Chondrocyte (in vitro differentiated cells): ENCODE data around the gene COL18A1. TPM values are rescaled to one million over a fixed set of nuclear protein-coding genes. Genes with fewer than 3 reads are reported as not detected.

ENCODE experiments used
- DNase-seq: peaks from one replicate; pipeline ENCODE4 v3.0.0; 2021; ENCODE audit warnings: mixed read lengths, low spot score
- H3K27ac Mint-ChIP-seq: one replicate; pipeline ENCODE4 v1.8.0; 2021; ENCODE audit warnings: mild to moderate bottlenecking, moderate library complexity, mixed read lengths; ENCODE audit not compliant: unreplicated experiment
- H3K27me3 Mint-ChIP-seq: 2 replicates; pipeline ENCODE4 v1.8.0; 2021; ENCODE audit warnings: low read depth, mixed read lengths
- H3K36me3 Mint-ChIP-seq: 2 replicates; pipeline ENCODE4 v1.8.0; 2021; ENCODE audit warnings: low read depth, mixed read lengths
- H3K4me1 Mint-ChIP-seq: 2 replicates; pipeline ENCODE4 v1.8.0; 2021; ENCODE audit warnings: low read depth, mild to moderate bottlenecking, mixed read lengths
- H3K4me3 Mint-ChIP-seq: one replicate; pipeline ENCODE4 v1.8.0; 2021; ENCODE audit warnings: mild to moderate bottlenecking, moderate library complexity, mixed read lengths; ENCODE audit not compliant: unreplicated experiment
- H3K9me3 Mint-ChIP-seq: 2 replicates; pipeline ENCODE4 v1.8.0; 2021; ENCODE audit warnings: low read depth, mixed read lengths
- total RNA-seq: library from RNA; stranded (reverse); gene quantifications from 3 replicates; pipeline ENCODE4 v1.2.1, GENCODE V29; 2021
- TF ChIP-seq, protein P1 (sequence below): fragments of 200-600 bp; sonication (generic); IDR thresholded peaks from 2 replicates; pipeline ENCODE4 v1.5.0; 2021; ENCODE audit warnings: antibody characterized with exemption, mild to moderate bottlenecking, moderate library complexity

Gene COL18A1
- total RNA-seq, 1 donor from 2014 or later: 616 TPM

DNA sequence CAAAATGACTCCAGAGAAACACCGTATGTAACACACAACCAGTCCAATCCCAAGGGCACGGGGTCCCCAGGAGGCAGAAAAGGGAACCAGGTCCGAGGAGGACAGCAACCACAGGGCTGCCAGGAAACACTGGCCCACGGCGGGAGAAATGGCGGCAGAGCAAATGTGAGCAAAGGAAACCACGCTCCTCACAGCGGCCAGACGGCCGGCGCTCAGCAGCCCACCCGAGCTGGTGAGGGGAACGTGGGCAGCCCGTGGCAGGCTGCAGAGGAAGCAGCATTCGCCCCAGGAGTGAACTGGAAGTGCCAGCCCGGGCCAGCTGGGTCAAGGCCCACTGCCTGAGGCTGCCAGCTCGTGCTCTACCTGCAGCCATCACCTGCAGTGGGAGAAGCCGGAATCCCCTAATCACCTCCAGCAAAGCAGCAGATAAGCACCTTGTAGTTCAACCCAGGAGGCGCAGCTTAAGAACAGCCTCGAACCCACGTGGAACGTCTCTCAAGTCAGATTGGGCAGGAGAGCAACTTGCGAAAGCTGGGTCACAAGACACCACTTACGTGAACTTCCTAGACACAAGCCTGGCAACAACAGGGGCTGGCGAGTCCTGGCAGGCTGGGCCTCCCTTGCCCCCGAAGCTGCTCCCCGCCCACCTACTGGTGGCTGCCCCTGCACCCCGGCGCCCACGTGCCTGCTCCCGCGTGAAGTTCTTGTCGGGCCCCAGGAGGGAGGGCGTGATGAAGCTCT lies 130.5 kb downstream of the COL18A1 start:
- Mint-ChIP-seq H3K4me3 (no peak overlapping the region), H3K36me3 (peaks cover 1% of the 10 kb centered on the region), H3K4me1 (peaks cover 5% of the 10 kb centered on the region), H3K27ac (no peak overlapping the region), H3K9me3 (no peaks in the 10 kb centered on the region), H3K27me3 (no peaks in the 10 kb centered on the region)
- peak; percentile 72 for DNase-seq
- TF ChIP-seq, protein P1, sequence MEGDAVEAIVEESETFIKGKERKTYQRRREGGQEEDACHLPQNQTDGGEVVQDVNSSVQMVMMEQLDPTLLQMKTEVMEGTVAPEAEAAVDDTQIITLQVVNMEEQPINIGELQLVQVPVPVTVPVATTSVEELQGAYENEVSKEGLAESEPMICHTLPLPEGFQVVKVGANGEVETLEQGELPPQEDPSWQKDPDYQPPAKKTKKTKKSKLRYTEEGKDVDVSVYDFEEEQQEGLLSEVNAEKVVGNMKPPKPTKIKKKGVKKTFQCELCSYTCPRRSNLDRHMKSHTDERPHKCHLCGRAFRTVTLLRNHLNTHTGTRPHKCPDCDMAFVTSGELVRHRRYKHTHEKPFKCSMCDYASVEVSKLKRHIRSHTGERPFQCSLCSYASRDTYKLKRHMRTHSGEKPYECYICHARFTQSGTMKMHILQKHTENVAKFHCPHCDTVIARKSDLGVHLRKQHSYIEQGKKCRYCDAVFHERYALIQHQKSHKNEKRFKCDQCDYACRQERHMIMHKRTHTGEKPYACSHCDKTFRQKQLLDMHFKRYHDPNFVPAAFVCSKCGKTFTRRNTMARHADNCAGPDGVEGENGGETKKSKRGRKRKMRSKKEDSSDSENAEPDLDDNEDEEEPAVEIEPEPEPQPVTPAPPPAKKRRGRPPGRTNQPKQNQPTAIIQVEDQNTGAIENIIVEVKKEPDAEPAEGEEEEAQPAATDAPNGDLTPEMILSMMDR: no peak

DNA sequence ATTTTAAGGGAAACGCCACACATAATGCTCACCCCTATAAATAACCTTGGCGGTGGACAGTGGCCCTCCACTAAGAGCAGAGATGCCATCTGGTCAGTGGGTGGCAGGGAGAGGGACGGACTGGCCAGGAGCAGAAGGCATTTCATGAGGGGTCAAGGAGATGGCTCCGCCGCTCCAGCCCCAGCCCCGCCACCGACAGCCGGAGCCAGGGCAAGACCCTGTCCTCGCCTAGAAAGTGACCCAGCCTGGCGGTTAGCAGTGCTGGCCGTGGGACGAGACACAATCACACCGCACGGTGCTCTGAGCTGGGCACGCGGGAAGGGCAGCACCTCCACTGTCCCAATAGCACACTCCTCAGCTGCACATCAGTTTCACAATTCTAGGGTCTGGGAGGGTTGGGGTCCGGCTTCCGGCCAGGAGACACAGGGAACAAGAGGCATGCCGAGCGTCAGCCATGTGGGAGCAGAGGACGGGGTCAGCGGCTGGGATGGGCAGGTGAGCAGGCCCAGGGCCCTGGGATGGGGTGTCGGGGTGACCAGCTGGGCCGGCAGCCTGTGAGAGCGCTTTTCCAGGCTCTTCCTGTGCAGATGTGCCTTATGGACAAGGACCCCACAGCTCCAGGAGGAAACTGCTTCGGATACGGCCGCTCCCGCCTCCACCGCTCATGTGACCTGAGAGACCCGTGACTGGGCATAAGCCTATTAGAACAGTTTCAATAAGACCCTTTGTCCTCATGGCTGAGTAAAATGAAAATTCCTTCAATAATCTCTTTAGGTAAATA lies 131.5 kb downstream of the COL18A1 start:
- H3K27ac Mint-ChIP-seq: no peak overlapping the region
- no peaks in the 10 kb centered on the region for H3K27me3 Mint-ChIP-seq
- TF ChIP-seq, protein P1: no peak

DNA sequence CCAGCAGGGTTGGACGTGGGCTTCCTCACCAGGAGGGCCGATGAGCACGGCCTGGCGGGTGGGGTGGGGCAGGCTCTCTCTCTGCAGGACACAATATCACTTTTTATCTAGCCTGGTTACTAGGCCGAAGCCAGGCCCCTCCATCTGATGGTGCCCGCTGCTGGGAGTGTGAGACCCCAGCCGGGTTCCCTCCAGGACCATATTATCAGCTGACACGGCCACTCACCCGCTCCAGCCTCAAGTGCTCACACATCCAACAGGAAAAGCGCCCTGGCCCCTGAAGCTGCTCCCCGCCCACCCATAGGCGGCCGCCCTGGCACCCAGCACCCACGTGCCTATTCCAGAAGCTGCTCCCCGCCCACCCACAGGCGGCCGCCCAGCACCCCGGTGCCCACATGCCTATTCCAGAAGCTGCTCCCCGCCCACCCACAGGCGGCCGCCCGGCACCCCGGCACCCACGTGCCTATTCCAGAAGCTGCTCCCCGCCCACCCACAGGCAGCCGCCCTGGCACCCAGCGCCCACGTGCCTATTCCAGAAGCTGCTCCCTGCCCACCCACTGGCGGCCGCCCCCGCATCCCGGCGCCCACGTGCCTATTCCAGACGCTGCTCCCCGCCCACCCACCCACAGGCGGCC lies 132.3 kb downstream of the COL18A1 start:
- no peak overlapping the region for H3K4me3 Mint-ChIP-seq
- TF ChIP-seq, protein P1: no peak
- H3K9me3 Mint-ChIP-seq: no peaks in the 10 kb centered on the region
- peaks cover 5% of the 10 kb centered on the region for H3K4me1 Mint-ChIP-seq
- DNase-seq: peak; percentile 81
- H3K27me3 Mint-ChIP-seq: no peaks in the 10 kb centered on the region
- peaks cover 1% of the 10 kb centered on the region for H3K36me3 Mint-ChIP-seq
- H3K27ac Mint-ChIP-seq: no peak overlapping the region

More for the DNA sequence above, 131.5 kb downstream of the COL18A1 start:
- H3K36me3 Mint-ChIP-seq: peaks cover 1% of the 10 kb centered on the region
- no peaks in the 10 kb centered on the region for H3K9me3 Mint-ChIP-seq
- DNase-seq: peak; percentile 90
- peaks cover 5% of the 10 kb centered on the region for H3K4me1 Mint-ChIP-seq
- no peak overlapping the region for H3K4me3 Mint-ChIP-seq

- Mint-ChIP-seq H3K27ac (no peak overlapping the region), H3K27me3 (no peaks in the 10 kb centered on the region), H3K4me3 (no peak overlapping the region), H3K9me3 (no peaks in the 10 kb centered on the region), H3K36me3 (peaks cover 1% of the 10 kb centered on the region), H3K4me1 (peaks cover 5% of the 10 kb centered on the region)
- TF ChIP-seq, protein P1: no peak
- peak; percentile 77 for DNase-seq
Observed at GRCh38 chr21:45537746-45538291, 132.9 kb downstream of the COL18A1 start.
